ENCODE data around the gene DLG1.

DNA sequence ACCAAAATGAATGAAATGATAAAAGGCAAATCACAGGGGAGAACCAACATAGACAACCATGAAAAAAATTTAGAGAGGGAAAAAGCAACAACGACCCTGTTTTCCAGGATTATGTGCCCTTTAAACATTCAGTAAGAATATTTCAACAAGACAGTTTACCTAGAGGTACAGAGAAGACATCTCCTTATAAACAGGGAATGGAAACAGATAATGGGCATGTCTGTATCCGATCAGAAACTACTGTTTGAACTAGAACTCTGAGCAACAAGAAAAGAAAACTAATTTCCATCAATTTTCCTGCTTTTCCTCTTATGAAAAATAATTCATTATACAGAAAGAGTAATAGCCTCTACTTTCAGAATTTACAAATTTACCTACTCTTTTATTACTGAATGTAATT is 39.3 kb downstream of the DLG1 start:
- TF ChIP-seq, protein P1, sequence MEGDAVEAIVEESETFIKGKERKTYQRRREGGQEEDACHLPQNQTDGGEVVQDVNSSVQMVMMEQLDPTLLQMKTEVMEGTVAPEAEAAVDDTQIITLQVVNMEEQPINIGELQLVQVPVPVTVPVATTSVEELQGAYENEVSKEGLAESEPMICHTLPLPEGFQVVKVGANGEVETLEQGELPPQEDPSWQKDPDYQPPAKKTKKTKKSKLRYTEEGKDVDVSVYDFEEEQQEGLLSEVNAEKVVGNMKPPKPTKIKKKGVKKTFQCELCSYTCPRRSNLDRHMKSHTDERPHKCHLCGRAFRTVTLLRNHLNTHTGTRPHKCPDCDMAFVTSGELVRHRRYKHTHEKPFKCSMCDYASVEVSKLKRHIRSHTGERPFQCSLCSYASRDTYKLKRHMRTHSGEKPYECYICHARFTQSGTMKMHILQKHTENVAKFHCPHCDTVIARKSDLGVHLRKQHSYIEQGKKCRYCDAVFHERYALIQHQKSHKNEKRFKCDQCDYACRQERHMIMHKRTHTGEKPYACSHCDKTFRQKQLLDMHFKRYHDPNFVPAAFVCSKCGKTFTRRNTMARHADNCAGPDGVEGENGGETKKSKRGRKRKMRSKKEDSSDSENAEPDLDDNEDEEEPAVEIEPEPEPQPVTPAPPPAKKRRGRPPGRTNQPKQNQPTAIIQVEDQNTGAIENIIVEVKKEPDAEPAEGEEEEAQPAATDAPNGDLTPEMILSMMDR (conservative IDR thresholded peaks at IDR 0.05; ENCODE audit: low read depth in 2 of 2): no peak
- TF ChIP-seq, protein P2, sequence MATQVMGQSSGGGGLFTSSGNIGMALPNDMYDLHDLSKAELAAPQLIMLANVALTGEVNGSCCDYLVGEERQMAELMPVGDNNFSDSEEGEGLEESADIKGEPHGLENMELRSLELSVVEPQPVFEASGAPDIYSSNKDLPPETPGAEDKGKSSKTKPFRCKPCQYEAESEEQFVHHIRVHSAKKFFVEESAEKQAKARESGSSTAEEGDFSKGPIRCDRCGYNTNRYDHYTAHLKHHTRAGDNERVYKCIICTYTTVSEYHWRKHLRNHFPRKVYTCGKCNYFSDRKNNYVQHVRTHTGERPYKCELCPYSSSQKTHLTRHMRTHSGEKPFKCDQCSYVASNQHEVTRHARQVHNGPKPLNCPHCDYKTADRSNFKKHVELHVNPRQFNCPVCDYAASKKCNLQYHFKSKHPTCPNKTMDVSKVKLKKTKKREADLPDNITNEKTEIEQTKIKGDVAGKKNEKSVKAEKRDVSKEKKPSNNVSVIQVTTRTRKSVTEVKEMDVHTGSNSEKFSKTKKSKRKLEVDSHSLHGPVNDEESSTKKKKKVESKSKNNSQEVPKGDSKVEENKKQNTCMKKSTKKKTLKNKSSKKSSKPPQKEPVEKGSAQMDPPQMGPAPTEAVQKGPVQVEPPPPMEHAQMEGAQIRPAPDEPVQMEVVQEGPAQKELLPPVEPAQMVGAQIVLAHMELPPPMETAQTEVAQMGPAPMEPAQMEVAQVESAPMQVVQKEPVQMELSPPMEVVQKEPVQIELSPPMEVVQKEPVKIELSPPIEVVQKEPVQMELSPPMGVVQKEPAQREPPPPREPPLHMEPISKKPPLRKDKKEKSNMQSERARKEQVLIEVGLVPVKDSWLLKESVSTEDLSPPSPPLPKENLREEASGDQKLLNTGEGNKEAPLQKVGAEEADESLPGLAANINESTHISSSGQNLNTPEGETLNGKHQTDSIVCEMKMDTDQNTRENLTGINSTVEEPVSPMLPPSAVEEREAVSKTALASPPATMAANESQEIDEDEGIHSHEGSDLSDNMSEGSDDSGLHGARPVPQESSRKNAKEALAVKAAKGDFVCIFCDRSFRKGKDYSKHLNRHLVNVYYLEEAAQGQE (IDR thresholded peaks at IDR 0.05; ENCODE audit: unreplicated experiment): no peak
- TF ChIP-seq EZH2phosphoT487 (IDR thresholded peaks at IDR 0.05; ENCODE audit: unreplicated experiment) (no peak), CREB1 (CRISPR knock-in tag; IDR thresholded peaks at IDR 0.05; ENCODE audit: low read depth) (no peak), EZH2 (IDR thresholded peaks at IDR 0.05; ENCODE audit: low read depth, unreplicated experiment) (no peak), POLR2AphosphoS5 (IDR thresholded peaks at IDR 0.05; ENCODE audit: low read depth) (no peak), ZNF331 (CRISPR knock-in tag; IDR thresholded peaks at IDR 0.05; ENCODE audit: low read depth) (no peak), JUNB (IDR thresholded peaks at IDR 0.05; ENCODE audit: unreplicated experiment) (no peak), ZNF114 (CRISPR knock-in tag; IDR thresholded peaks at IDR 0.05) (no peak), NANOG (IDR thresholded peaks at IDR 0.05; ENCODE audit: borderline replicate concordance) (no peak), STAT1 (IDR thresholded peaks at IDR 0.05; ENCODE audit: unreplicated experiment) (no peak)
- TF ChIP-seq, protein P3, sequence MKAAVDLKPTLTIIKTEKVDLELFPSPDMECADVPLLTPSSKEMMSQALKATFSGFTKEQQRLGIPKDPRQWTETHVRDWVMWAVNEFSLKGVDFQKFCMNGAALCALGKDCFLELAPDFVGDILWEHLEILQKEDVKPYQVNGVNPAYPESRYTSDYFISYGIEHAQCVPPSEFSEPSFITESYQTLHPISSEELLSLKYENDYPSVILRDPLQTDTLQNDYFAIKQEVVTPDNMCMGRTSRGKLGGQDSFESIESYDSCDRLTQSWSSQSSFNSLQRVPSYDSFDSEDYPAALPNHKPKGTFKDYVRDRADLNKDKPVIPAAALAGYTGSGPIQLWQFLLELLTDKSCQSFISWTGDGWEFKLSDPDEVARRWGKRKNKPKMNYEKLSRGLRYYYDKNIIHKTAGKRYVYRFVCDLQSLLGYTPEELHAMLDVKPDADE (IDR thresholded peaks at IDR 0.05): no peak
